ENCODE data around the gene FBXO3.

DNA sequence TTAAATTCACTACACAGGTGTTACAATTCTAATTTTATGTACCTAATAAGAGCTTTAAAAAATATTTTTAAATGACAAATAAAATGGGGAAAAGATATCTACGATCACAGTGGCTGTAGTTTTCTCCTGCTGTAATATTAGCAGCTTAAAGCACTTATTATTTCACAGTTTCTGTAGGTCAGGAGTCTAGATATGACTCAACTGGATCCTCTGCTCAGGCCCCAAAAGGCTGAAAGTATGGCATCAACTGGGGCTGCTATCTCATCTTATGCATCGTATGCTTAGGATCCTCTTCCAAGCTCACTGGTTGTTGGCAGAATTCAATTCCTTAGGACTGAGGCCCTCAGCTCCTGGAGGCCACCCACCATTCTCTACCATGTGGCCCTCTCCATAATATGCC is 12.8 kb downstream of the FBXO3 start:
- TF ChIP-seq, protein P1, sequence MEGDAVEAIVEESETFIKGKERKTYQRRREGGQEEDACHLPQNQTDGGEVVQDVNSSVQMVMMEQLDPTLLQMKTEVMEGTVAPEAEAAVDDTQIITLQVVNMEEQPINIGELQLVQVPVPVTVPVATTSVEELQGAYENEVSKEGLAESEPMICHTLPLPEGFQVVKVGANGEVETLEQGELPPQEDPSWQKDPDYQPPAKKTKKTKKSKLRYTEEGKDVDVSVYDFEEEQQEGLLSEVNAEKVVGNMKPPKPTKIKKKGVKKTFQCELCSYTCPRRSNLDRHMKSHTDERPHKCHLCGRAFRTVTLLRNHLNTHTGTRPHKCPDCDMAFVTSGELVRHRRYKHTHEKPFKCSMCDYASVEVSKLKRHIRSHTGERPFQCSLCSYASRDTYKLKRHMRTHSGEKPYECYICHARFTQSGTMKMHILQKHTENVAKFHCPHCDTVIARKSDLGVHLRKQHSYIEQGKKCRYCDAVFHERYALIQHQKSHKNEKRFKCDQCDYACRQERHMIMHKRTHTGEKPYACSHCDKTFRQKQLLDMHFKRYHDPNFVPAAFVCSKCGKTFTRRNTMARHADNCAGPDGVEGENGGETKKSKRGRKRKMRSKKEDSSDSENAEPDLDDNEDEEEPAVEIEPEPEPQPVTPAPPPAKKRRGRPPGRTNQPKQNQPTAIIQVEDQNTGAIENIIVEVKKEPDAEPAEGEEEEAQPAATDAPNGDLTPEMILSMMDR (IDR thresholded peaks at IDR 0.05; ENCODE audit: low read depth, low read length, poor library complexity, severe bottlenecking): no peak
- TF ChIP-seq EZH2phosphoT487 (IDR thresholded peaks at IDR 0.05; ENCODE audit: borderline replicate concordance, low read length): no peak
